K562 (cell line): ENCODE measurements around the gene HIPK2. TPM values are rescaled to one million over a fixed set of nuclear protein-coding genes. Genes with fewer than 3 reads are reported as not detected.

Experiments
- CAMTA2 ChIP-seq: fragments of 250-450 bp; sonication (Bioruptor Pico); conservative IDR thresholded peaks from 2 replicates; pipeline ENCODE4 v1.5.1; 2022
- CHD1 ChIP-seq: fragments of 200-600 bp; sonication (generic); IDR thresholded peaks from one replicate; pipeline ENCODE4 v1.6.1; 2012; ENCODE audit warnings: mild to moderate bottlenecking, moderate library complexity, low read length, inconsistent platforms
- FOXM1 ChIP-seq, 2 experiments: fragments of 450-650 bp in 1 of 2; sonication (generic) in 1 of 2; formaldehyde crosslinking in 1 of 2; IDR thresholded peaks; 2 replicates each; pipeline versions ENCODE4 v1.6.1 to v1.9.0; 2017 to 2022; ENCODE audit warnings: low read depth in 2 of 2, mild to moderate bottlenecking in 2 of 2, missing genetic modification reagents in 1 of 2, moderate library complexity in 1 of 2
- HDAC6 ChIP-seq: IDR thresholded peaks from 2 replicates; pipeline ENCODE4 v1.6.1; 2012; ENCODE audit warnings: low read depth, mild to moderate bottlenecking, control low read depth, inconsistent platforms, low read length, moderate library complexity
- HDAC8 ChIP-seq: fragments of 450-650 bp; IDR thresholded peaks from 2 replicates; pipeline ENCODE4 v1.6.1; 2016; ENCODE audit warnings: mild to moderate bottlenecking, missing genetic modification characterization, moderate library complexity, missing compliant biosample characterization
- HNRNPK ChIP-seq: fragments of 200-400 bp; formaldehyde crosslinking; IDR thresholded peaks from one replicate; pipeline ENCODE4 v1.6.1; 2018; ENCODE audit warnings: mild to moderate bottlenecking, low read depth, low read length; ENCODE audit not compliant: poor library complexity, severe bottlenecking
- MAFF ChIP-seq: IDR thresholded peaks from 2 replicates; pipeline ENCODE4 v1.6.1; 2012; ENCODE audit warnings: low read length, improper control_type of control experiment
- MXD1 ChIP-seq: fragments of 250-450 bp; sonication (Bioruptor Pico); IDR thresholded peaks from 2 replicates; pipeline ENCODE4 v1.8.0; 2021; ENCODE audit warnings: borderline replicate concordance, mild to moderate bottlenecking, moderate library complexity; ENCODE audit not compliant: poor library complexity, severe bottlenecking
- NFE2 ChIP-seq: IDR thresholded peaks from 2 replicates; pipeline ENCODE4 v1.6.1; 2014; ENCODE audit warnings: antibody characterized with exemption, low read depth
- PHTF2 ChIP-seq: fragments of 250-450 bp; sonication (Bioruptor Pico); IDR thresholded peaks from 2 replicates; pipeline ENCODE4 v1.5.0; 2021; ENCODE audit warnings: mild to moderate bottlenecking
- RAD21 ChIP-seq, 2 experiments: fragments of 250-450 bp in 1 of 2; fragments of 450-650 bp in 1 of 2; sonication (Bioruptor Pico) in 1 of 2; formaldehyde crosslinking in 1 of 2; IDR thresholded peaks in 1 of 2; conservative IDR thresholded peaks in 1 of 2; 2 replicates each; pipeline versions ENCODE4 v1.4.0 to v1.8.0; 2020 to 2022; ENCODE audit warnings: mild to moderate bottlenecking in 2 of 2, moderate library complexity in 1 of 2
- RB1 ChIP-seq: fragments of 450-650 bp; IDR thresholded peaks from 2 replicates; pipeline ENCODE4 v1.6.1; 2017; ENCODE audit warnings: low read depth, mild to moderate bottlenecking
- SAFB2 ChIP-seq: fragments of 200-400 bp; formaldehyde crosslinking; IDR thresholded peaks from 2 replicates; pipeline ENCODE4 v1.6.1; 2018; ENCODE audit warnings: borderline replicate concordance, low read length, low read depth, moderate library complexity; ENCODE audit not compliant: severe bottlenecking
- TAL1 ChIP-seq: fragments of 450-650 bp; IDR thresholded peaks from 2 replicates; pipeline ENCODE4 v1.6.1; 2016; ENCODE audit warnings: mild to moderate bottlenecking
- TFAP4 ChIP-seq: sonication (generic); formaldehyde crosslinking; IDR thresholded peaks from 2 replicates; pipeline ENCODE4 v1.8.0; 2022; ENCODE audit warnings: missing genetic modification reagents, mild to moderate bottlenecking, moderate library complexity, borderline replicate concordance
- VEZF1 ChIP-seq: fragments of 200-800 bp; sonication (Bioruptor generic); IDR thresholded peaks from 2 replicates; pipeline ENCODE4 v1.6.1; 2017; ENCODE audit warnings: missing genetic modification characterization, missing compliant biosample characterization
- ZBTB33 ChIP-seq: sonication (generic); formaldehyde crosslinking; IDR thresholded peaks from 2 replicates; pipeline ENCODE4 v1.8.1; 2023; ENCODE audit warnings: mild to moderate bottlenecking, missing genetic modification reagents
- ZBTB7A ChIP-seq: IDR thresholded peaks from 2 replicates; pipeline ENCODE4 v1.6.1; 2011; ENCODE audit warnings: low read depth, mild to moderate bottlenecking, low read length, moderate library complexity, borderline replicate concordance; ENCODE audit not compliant: control insufficient read depth
- ZFP36 ChIP-seq: fragments of 150-350 bp; IDR thresholded peaks from 2 replicates; pipeline ENCODE4 v1.6.1; 2018; ENCODE audit warnings: low read length, low read depth; ENCODE audit not compliant: partially characterized antibody
- ZNF23 ChIP-seq: fragments of 250-450 bp; sonication (Bioruptor Pico); IDR thresholded peaks from 2 replicates; pipeline ENCODE4 v1.4.0; 2020; ENCODE audit warnings: mild to moderate bottlenecking
- ZNF3 ChIP-seq: fragments of 250-450 bp; sonication (Bioruptor Pico); IDR thresholded peaks from 2 replicates; pipeline ENCODE4 v1.5.0; 2021; ENCODE audit warnings: mild to moderate bottlenecking, moderate library complexity
- ZNF79 ChIP-seq: fragments of 250-450 bp; sonication (Bioruptor Pico); IDR thresholded peaks from 2 replicates; pipeline ENCODE4 v1.4.0; 2020; ENCODE audit warnings: low read depth, mild to moderate bottlenecking, moderate library complexity
- polyA plus RNA-seq, 8 experiments: library from polyadenylated mRNA; depleted of rRNA in 4 of 8; stranded (reverse) in 5 of 8; unstranded in 3 of 8; fragments of >200 nt; fragmentation: Nextera tagmentation in 2 of 8; fragmentation: Illumina TruSeq in 1 of 8; extraction: Ambion mirVana in 2 of 8; extraction: Trizol in 1 of 8; gene quantifications; 2 replicates each; pipeline versions ENCODE4 v1.2.1 to v1.2.3, GENCODE V29; 2011 to 2014; ENCODE audit warnings: inconsistent platforms in 1 of 8, missing spikeins in 1 of 8
- total RNA-seq, 7 experiments: library from RNA; depleted of rRNA in 6 of 7; stranded (reverse); fragments of >200 nt in 6 of 7; fragmentation: Illumina TruSeq in 2 of 7; extraction: Trizol in 2 of 7; gene quantifications; 2 replicates each; pipeline versions ENCODE4 v1.2.1 to v1.2.3, GENCODE V29; 2011 to 2021; ENCODE audit warnings: low replicate concordance in 1 of 7

Gene HIPK2
- total and polyA plus RNA-seq, 9 of the 15 experiments (the other 6 are each of a cell fraction or from before 2014, with no cell fraction given): 0.69 to 19.8 (median 5.1) TPM

GRCh38 chr7:139645572-139646523 lies 131.9 kb downstream of the HIPK2 start (continued):
- no peak for TF ChIP-seq MXD1 (CRISPR knock-in tag)
- no peak for TF ChIP-seq ZNF3 (CRISPR knock-in tag)
- TF ChIP-seq CAMTA2: no peak
- peak; percentile 24 for TF ChIP-seq ZFP36
- no peak for TF ChIP-seq NFE2
- TF ChIP-seq ZBTB7A: no peak
- TF ChIP-seq RB1: peak; percentile 64; the same call in 1 of the 2 replicates
- no peak for TF ChIP-seq PHTF2 (CRISPR knock-in tag)
- TF ChIP-seq RAD21 (CRISPR knock-in tag; conservative IDR thresholded peaks at IDR 0.05 in 1 of 2, IDR thresholded peaks at IDR 0.05 in 1 of 2): peak; percentile 97 to 98
- no peak for TF ChIP-seq ZNF23
- no peak for TF ChIP-seq HDAC6
- 0 out of 2 replicates have a peak, but pooled peaks have one; percentile 54 for TF ChIP-seq TFAP4 (CRISPR knock-in tag)
- no peak for TF ChIP-seq ZBTB33 (CRISPR knock-in tag)
- no peak for TF ChIP-seq TAL1
- TF ChIP-seq VEZF1 (CRISPR knock-in tag): no peak
- TF ChIP-seq ZNF79 (CRISPR knock-in tag): no peak
- no peak for TF ChIP-seq FOXM1 (IDR thresholded peaks at IDR 0.05; ENCODE audit: low read depth)
- no peak for TF ChIP-seq FOXM1 (CRISPR knock-in tag; IDR thresholded peaks at IDR 0.05; ENCODE audit: low read depth)
- no peak for TF ChIP-seq MAFF
- TF ChIP-seq CHD1: no peak
- TF ChIP-seq HNRNPK: no peak
- no peak for TF ChIP-seq HDAC8
- TF ChIP-seq SAFB2: no peak
